Measurements from ENCODE around the gene RBM27. TPM values are rescaled to one million over a fixed set of nuclear protein-coding genes. Genes with fewer than 3 reads are reported as not detected.
A peak's percentile ranks its signal among the peaks of the same experiment; 100 is the strongest.
"Not testable (repeated sequence)": the region's sequence is repeated elsewhere in the genome, so short reads cannot be mapped to it uniquely, and the experiment has no call there.

The RBM27 gene
- total RNA-seq, 4 donors from 2014 or later: 8.5 to 23.1 (median 13.9) TPM

- H3K4me3 ChIP-seq: no peak overlapping the region
- H3K27me3 ChIP-seq: no peaks in the 10 kb centered on the region
- no peak overlapping the region for H3K27ac ChIP-seq
- no peak for DNase-seq
- H3K9me3 ChIP-seq: no peaks in the 10 kb centered on the region
- WGBS, 2 donors: 90 to 95% methylated on average over 6 of the region's 6 CpGs
- intact Hi-C loops (cut with DNase I): no loop called here
- H3K4me1 ChIP-seq: peaks cover 0 to 2% (median 0%) of the 10 kb centered on the region in 3 donors
- no peaks in the 10 kb centered on the region for H3K36me3 ChIP-seq
- TF ChIP-seq, protein P1, sequence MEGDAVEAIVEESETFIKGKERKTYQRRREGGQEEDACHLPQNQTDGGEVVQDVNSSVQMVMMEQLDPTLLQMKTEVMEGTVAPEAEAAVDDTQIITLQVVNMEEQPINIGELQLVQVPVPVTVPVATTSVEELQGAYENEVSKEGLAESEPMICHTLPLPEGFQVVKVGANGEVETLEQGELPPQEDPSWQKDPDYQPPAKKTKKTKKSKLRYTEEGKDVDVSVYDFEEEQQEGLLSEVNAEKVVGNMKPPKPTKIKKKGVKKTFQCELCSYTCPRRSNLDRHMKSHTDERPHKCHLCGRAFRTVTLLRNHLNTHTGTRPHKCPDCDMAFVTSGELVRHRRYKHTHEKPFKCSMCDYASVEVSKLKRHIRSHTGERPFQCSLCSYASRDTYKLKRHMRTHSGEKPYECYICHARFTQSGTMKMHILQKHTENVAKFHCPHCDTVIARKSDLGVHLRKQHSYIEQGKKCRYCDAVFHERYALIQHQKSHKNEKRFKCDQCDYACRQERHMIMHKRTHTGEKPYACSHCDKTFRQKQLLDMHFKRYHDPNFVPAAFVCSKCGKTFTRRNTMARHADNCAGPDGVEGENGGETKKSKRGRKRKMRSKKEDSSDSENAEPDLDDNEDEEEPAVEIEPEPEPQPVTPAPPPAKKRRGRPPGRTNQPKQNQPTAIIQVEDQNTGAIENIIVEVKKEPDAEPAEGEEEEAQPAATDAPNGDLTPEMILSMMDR (IDR thresholded peaks at IDR 0.05): no peak
- no peak for TF ChIP-seq POLR2A (IDR thresholded peaks at IDR 0.05)
Observed at GRCh38 chr5:146196459-146197048, 6.9 kb upstream of the RBM27 start.

GRCh38 chr5:146199176-146199815, 4.1 kb upstream of the RBM27 start:
- TF ChIP-seq POLR2A (IDR thresholded peaks at IDR 0.05): no peak
- TF ChIP-seq, protein P1 (IDR thresholded peaks at IDR 0.05): no peak
- DNase-seq: no peak
- peak overlapping the region in 2 of 4 donors; percentile 17 to 60 for H3K27ac ChIP-seq

GRCh38 chr5:146201795-146202194, 1.6 kb upstream of the RBM27 start:
- H3K36me3 ChIP-seq; H3K27ac ChIP-seq; intact Hi-C loops (cut with DNase I); H3K4me3 ChIP-seq; DNase-seq; H3K27me3 ChIP-seq; H3K9me3 ChIP-seq: not testable (repeated sequence)
- WGBS, 2 donors: 83 to 86% methylated on average over 11 to 12 of the region's 12 CpGs
- H3K4me1 ChIP-seq: peaks cover 16 to 42% (median 20%) of the 10 kb centered on the region in 3 donors

More at GRCh38 chr5:146199176-146199815, 4.1 kb upstream of the RBM27 start:
- H3K4me3 ChIP-seq: no peak overlapping the region
- intact Hi-C loops (cut with DNase I): no loop called here
- H3K36me3 ChIP-seq: no peaks in the 10 kb centered on the region
- no peaks in the 10 kb centered on the region for H3K27me3 ChIP-seq
- 54 to 72% methylated on average over 5 of the region's 6 CpGs for WGBS, 2 donors
- no peaks in the 10 kb centered on the region for H3K9me3 ChIP-seq
- peaks cover 8 to 17% (median 9%) of the 10 kb centered on the region in 3 donors for H3K4me1 ChIP-seq

- Histone ChIP-seq H3K36me3 (no peaks in the 10 kb centered on the region), H3K27me3 (no peaks in the 10 kb centered on the region), H3K9me3 (no peaks in the 10 kb centered on the region), H3K4me3 (peak overlapping the region; percentile 81 to 94 (median 86)), H3K27ac (peak overlapping the region; percentile 87 to 91 (median 90)), H3K4me1 (peaks cover 21 to 61% (median 31%) of the 10 kb centered on the region in 3 donors)
- DNase-seq: no peak
- WGBS, 2 donors: 0 to 1% methylated on average over 8 to 17 of the region's 21 CpGs
- TF ChIP-seq, protein P1 (IDR thresholded peaks at IDR 0.05): no peak
- no peak for TF ChIP-seq POLR2A (IDR thresholded peaks at IDR 0.05)
- intact Hi-C loops (cut with DNase I): no loop called here
Observed at GRCh38 chr5:146203872-146204192, 427 bp downstream of the RBM27 start.

DNA sequence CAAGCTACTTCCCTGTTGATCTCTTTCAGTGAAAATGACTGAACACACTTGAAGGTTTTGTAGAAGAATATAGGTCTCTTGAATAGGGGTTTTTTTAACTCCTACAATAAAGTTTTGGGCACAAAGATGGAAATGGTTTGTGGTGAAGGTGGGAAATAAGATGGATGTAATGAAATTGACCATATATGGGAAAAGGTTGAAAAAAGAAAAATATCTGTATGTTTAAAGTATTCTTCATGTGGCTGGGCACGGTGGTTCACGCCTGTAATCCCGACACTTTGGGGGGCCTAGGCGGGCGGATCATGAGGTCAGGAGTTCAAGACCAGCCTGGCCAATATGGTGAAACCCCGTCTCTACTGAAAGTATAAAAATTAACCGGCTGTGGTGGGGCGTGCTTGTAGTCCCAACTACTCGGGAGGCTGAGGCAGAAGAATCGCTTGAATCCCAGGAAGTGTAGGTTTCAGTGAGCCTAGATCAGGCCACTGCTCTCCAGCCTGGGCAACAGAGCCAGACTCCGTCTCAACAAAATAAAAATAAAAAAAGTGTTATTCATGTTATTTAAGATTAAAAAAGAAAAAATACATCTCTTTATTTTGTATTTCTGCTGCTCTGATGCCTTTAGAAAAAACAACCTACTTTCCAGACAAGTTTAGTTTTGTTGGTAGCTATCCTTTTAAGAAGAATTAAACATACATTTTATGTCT, 2.2 kb downstream of the RBM27 start:
- Histone ChIP-seq H3K4me1 (peaks cover 21 to 75% (median 31%) of the 10 kb centered on the region in 3 donors), H3K9me3 (no peaks in the 10 kb centered on the region), H3K36me3 (no peaks in the 10 kb centered on the region), H3K27ac (no peak overlapping the region), H3K27me3 (no peaks in the 10 kb centered on the region), H3K4me3 (peak overlapping the region in 2 of 4 donors; percentile 81 to 94)
- intact Hi-C loops (cut with DNase I): no loop called here
- 75 to 78% methylated on average over 11 of the region's 11 CpGs for WGBS, 2 donors
- no peak for DNase-seq
- TF ChIP-seq POLR2A (IDR thresholded peaks at IDR 0.05): no peak
- TF ChIP-seq, protein P1 (IDR thresholded peaks at IDR 0.05): no peak
